ENCODE data around the gene DNAH14. TPM values are rescaled to one million over a fixed set of nuclear protein-coding genes. Genes with fewer than 3 reads are reported as not detected.

The DNAH14 gene
- total and polyA plus RNA-seq, 9 of the 15 experiments (the other 6 are each of a cell fraction or from before 2014, with no cell fraction given): 58.4 to 142 (median 98.4) TPM

DNA sequence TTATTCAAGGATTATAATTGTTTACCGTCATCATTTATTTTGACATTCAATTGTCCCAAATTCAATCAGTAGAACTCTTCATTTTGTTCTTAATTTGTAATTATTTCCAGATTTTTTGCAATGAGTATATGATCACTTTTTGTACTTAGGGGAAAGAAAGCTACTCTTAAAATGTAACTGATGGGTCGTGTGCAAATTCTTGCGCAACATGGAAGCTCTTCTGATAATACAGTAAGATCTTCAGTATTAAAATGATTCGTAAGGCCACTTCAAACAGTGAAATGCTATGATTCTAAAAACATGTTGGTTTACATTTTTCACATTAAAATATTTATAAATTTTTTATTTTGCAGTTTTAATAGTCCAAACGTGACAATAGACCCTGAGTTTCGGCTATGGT, 435.0 kb downstream of the DNAH14 start:
- Histone ChIP-seq H3K9me1 (ENCODE audit: control insufficient read depth, insufficient read depth, low read length) (no peaks in the 10 kb centered on the region), H2AFZ (ENCODE audit: low read depth, low read length) (no peak overlapping the region), H3K9ac (ENCODE audit: insufficient read depth in 1 of 2, low read depth in 2 of 2, low read length in 2 of 2) (no peak overlapping the region), H3K4me1 (replicated peaks in 1 of 2; ENCODE audit: control insufficient read depth in 2 of 2, insufficient read depth in 2 of 2, low read length in 2 of 2) (no peaks in the 10 kb centered on the region), H3K27me3 (ENCODE audit: control insufficient read depth in 2 of 2, insufficient read depth in 2 of 2, low read length in 2 of 2) (peaks cover 6 to 10% of the 10 kb centered on the region in 2 experiments; a peak in 4 of 5 replicates), H3K79me2 (ENCODE audit: control insufficient read depth, insufficient read depth, low read length) (no peaks in the 10 kb centered on the region), H3K36me3 (ENCODE audit: control insufficient read depth, insufficient read depth, low read length) (no peaks in the 10 kb centered on the region), H4K20me1 (replicated peaks; ENCODE audit: control insufficient read depth, insufficient read depth, low read length) (no peaks in the 10 kb centered on the region), H3K4me2 (ENCODE audit: insufficient read depth, low read length) (no peak overlapping the region), H3K9me3 (replicated peaks; ENCODE audit: control insufficient read depth, insufficient read depth, low read depth, low read length) (no peaks in the 10 kb centered on the region), H3K4me3 (no peak overlapping the region), H3K27ac (ENCODE audit: extremely low read depth, low read depth, low read length) (no peak overlapping the region)
- intact Hi-C loops (cut with micrococcal nuclease) (no loop called here), in situ Hi-C loops (cut with MboI) (no loop called here)
- BruUV-seq (replicated peaks): no TSS peak
- no peak for FAIRE-seq
- DNase-seq (ENCODE audit: extremely low read depth in 1 of 4, low spot score in 3 of 4): no peak
- TF ChIP-seq CEBPB (tag; IDR thresholded peaks at IDR 0.05): peak; percentile 93
- TF ChIP-seq, protein P1, sequence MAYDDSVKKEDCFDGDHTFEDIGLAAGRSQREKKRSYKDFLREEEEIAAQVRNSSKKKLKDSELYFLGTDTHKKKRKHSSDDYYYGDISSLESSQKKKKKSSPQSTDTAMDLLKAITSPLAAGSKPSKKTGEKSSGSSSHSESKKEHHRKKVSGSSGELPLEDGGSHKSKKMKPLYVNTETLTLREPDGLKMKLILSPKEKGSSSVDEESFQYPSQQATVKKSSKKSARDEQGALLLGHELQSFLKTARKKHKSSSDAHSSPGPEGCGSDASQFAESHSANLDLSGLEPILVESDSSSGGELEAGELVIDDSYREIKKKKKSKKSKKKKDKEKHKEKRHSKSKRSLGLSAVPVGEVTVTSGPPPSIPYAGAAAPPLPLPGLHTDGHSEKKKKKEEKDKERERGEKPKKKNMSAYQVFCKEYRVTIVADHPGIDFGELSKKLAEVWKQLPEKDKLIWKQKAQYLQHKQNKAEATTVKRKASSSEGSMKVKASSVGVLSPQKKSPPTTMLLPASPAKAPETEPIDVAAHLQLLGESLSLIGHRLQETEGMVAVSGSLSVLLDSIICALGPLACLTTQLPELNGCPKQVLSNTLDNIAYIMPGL (CRISPR knock-in tag; IDR thresholded peaks at IDR 0.05): no peak
- TF ChIP-seq, protein P2, sequence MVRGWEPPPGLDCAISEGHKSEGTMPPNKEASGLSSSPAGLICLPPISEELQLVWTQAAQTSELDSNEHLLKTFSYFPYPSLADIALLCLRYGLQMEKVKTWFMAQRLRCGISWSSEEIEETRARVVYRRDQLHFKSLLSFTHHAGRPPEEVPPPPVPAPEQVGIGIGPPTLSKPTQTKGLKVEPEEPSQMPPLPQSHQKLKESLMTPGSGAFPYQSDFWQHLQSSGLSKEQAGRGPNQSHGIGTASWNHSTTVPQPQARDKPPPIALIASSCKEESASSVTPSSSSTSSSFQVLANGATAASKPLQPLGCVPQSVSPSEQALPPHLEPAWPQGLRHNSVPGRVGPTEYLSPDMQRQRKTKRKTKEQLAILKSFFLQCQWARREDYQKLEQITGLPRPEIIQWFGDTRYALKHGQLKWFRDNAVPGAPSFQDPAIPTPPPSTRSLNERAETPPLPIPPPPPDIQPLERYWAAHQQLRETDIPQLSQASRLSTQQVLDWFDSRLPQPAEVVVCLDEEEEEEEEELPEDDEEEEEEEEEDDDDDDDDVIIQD (CRISPR knock-in tag; IDR thresholded peaks at IDR 0.05): no peak
- no peak for TF ChIP-seq CEBPG (CRISPR knock-in tag; IDR thresholded peaks at IDR 0.05)
- peak; percentile 73 to 91 for TF ChIP-seq CEBPG (tag; conservative IDR thresholded peaks at IDR 0.05 in 1 of 2, IDR thresholded peaks at IDR 0.05 in 1 of 2)
- CTCF ChIA-PET (ENCODE audit: low intra/inter-chr PET ratio): no interaction called here
- POLR2A ChIA-PET: interaction anchor here (0.9 kb wide), 1 partner anchor 39 kb away, joined by 3 read pairs; no protein-coding TSS in a partner anchor
- no peak for ATAC-seq
- WGBS (ENCODE audit: insufficient coverage, low coverage, missing lambda C conversion rate): 4% methylated on average over 6 of the region's 6 CpGs

Measured in K562 (cell line).